ENCODE data around the gene GDNF. TPM values are rescaled to one million over a fixed set of nuclear protein-coding genes. Genes with fewer than 3 reads are reported as not detected.

GDNF gene
- total and polyA plus RNA-seq, 9 donors: 0.23 to 6.3 (median 3.6) TPM

- no peaks in the 10 kb centered on the region for H3K4me1 ChIP-seq (ENCODE audit: insufficient read depth)
- H3K27me3 ChIP-seq: no peaks in the 10 kb centered on the region
- intact Hi-C loops (cut with DNase I): no loop called here
- H3K9me3 ChIP-seq: no peaks in the 10 kb centered on the region
- H3K4me3 ChIP-seq: peak overlapping the region; percentile 39
- TF ChIP-seq EP300 (IDR thresholded peaks at IDR 0.05) (no peak), POLR2A (IDR thresholded peaks at IDR 0.05) (no peak)
- TF ChIP-seq, protein P1, sequence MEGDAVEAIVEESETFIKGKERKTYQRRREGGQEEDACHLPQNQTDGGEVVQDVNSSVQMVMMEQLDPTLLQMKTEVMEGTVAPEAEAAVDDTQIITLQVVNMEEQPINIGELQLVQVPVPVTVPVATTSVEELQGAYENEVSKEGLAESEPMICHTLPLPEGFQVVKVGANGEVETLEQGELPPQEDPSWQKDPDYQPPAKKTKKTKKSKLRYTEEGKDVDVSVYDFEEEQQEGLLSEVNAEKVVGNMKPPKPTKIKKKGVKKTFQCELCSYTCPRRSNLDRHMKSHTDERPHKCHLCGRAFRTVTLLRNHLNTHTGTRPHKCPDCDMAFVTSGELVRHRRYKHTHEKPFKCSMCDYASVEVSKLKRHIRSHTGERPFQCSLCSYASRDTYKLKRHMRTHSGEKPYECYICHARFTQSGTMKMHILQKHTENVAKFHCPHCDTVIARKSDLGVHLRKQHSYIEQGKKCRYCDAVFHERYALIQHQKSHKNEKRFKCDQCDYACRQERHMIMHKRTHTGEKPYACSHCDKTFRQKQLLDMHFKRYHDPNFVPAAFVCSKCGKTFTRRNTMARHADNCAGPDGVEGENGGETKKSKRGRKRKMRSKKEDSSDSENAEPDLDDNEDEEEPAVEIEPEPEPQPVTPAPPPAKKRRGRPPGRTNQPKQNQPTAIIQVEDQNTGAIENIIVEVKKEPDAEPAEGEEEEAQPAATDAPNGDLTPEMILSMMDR (IDR thresholded peaks at IDR 0.05): no peak
- peak; percentile 47 to 66 (median 63) for DNase-seq
- peak overlapping the region; percentile 62 to 74 for H3K27ac ChIP-seq
- no peaks in the 10 kb centered on the region for H3K36me3 ChIP-seq
- WGBS, 3 donors: 6 to 9% (median 7%) methylated on average over 42 to 76 of the region's 76 CpGs
Observed at GRCh38 chr5:37840053-37841034, 503 bp upstream of the GDNF start.

GRCh38 chr5:37838933-37839341, 904 bp downstream of the GDNF start:
- TF ChIP-seq EP300 (IDR thresholded peaks at IDR 0.05) (no peak), POLR2A (IDR thresholded peaks at IDR 0.05) (no peak)
- TF ChIP-seq, protein P1 (IDR thresholded peaks at IDR 0.05): no peak
- peaks cover 1% of the 10 kb centered on the region for H3K4me1 ChIP-seq (ENCODE audit: insufficient read depth)

GRCh38 chr5:37838152-37838932, 1.5 kb downstream of the GDNF start:
- intact Hi-C loops (cut with DNase I): loop anchor here in 3 of 4 donors (5.0 kb wide), 1 partner anchor 354 kb away; no protein-coding TSS in a partner anchor
- TF ChIP-seq, protein P1 (IDR thresholded peaks at IDR 0.05): no peak
- TF ChIP-seq POLR2A (IDR thresholded peaks at IDR 0.05) (no peak), EP300 (IDR thresholded peaks at IDR 0.05) (no peak)
- Histone ChIP-seq H3K36me3 (no peaks in the 10 kb centered on the region), H3K27me3 (no peaks in the 10 kb centered on the region), H3K27ac (peak overlapping the region in 1 of 2 donors; percentile 24), H3K4me1 (ENCODE audit: insufficient read depth) (peaks cover 1% of the 10 kb centered on the region), H3K4me3 (peak overlapping the region; percentile 39), H3K9me3 (no peaks in the 10 kb centered on the region)
- DNase-seq: peak; percentile 28 to 52 (median 33)
- 11 to 19% (median 11%) methylated on average over 47 of the region's 47 CpGs for WGBS, 3 donors

More at GRCh38 chr5:37838933-37839341, 904 bp downstream of the GDNF start:
- no peaks in the 10 kb centered on the region for H3K9me3 ChIP-seq
- no peaks in the 10 kb centered on the region for H3K36me3 ChIP-seq
- no peaks in the 10 kb centered on the region for H3K27me3 ChIP-seq
- WGBS, 3 donors: 17 to 28% (median 23%) methylated on average over 21 of the region's 21 CpGs
- peak overlapping the region; percentile 62 to 74 for H3K27ac ChIP-seq
- peak in 3 of 5 donors; percentile 16 to 38 (median 25) for DNase-seq
- H3K4me3 ChIP-seq: peak overlapping the region; percentile 39
- intact Hi-C loops (cut with DNase I): loop anchor here in 3 of 4 donors (5.0 kb wide), 1 partner anchor 353 kb away; no protein-coding TSS in a partner anchor

- H3K4me1 ChIP-seq (ENCODE audit: insufficient read depth): peaks cover 1% of the 10 kb centered on the region
- H3K27me3 ChIP-seq: no peaks in the 10 kb centered on the region
- TF ChIP-seq EP300 (IDR thresholded peaks at IDR 0.05) (no peak), POLR2A (IDR thresholded peaks at IDR 0.05) (no peak)
- TF ChIP-seq, protein P1 (IDR thresholded peaks at IDR 0.05): peak; percentile 61 to 86 (median 77)
- no peaks in the 10 kb centered on the region for H3K36me3 ChIP-seq
- peak overlapping the region in 1 of 2 donors; percentile 17 for H3K27ac ChIP-seq
- DNase-seq: peak; percentile 79 to 92 (median 83)
- H3K4me3 ChIP-seq: peak overlapping the region; percentile 39
- WGBS, 3 donors: 0 to 1% (median 1%) methylated on average over 38 of the region's 38 CpGs
- intact Hi-C loops (cut with DNase I): loop anchor here (2.0 to 5.0 kb wide), 2 partner anchors 355 to 357 kb away; no protein-coding TSS in a partner anchor
- H3K9me3 ChIP-seq: no peaks in the 10 kb centered on the region
Observed at GRCh38 chr5:37837414-37838032, 2.3 kb downstream of the GDNF start.

All from ovary (tissue), 9 donors.